HFF-Myc (cell line): ENCODE results near the gene ELMO1.

ENCODE experiments used
- DNase-seq: peaks from one replicate; pipeline ENCODE4 v3.0.0-alpha.2; 2011; ENCODE audit warnings: low read depth; ENCODE audit errors: extremely low read depth
- H3K4me3 ChIP-seq: replicated peaks from 2 replicates; pipeline ENCODE4 v1.5.1; 2011; ENCODE audit warnings: low read depth, mild to moderate bottlenecking, control low read depth, low read length
- CTCF ChIP-seq: IDR thresholded peaks from 2 replicates; pipeline ENCODE4 v1.5.1; 2012; ENCODE audit warnings: mild to moderate bottlenecking, low read depth, low read length, control low read depth; ENCODE audit errors: missing control alignments

Gene ELMO1

GRCh38 chr7:37318541-37318940 lies 130.1 kb downstream of the ELMO1 start:
- no peak for DNase-seq
- TF ChIP-seq CTCF, result no peak

DNA sequence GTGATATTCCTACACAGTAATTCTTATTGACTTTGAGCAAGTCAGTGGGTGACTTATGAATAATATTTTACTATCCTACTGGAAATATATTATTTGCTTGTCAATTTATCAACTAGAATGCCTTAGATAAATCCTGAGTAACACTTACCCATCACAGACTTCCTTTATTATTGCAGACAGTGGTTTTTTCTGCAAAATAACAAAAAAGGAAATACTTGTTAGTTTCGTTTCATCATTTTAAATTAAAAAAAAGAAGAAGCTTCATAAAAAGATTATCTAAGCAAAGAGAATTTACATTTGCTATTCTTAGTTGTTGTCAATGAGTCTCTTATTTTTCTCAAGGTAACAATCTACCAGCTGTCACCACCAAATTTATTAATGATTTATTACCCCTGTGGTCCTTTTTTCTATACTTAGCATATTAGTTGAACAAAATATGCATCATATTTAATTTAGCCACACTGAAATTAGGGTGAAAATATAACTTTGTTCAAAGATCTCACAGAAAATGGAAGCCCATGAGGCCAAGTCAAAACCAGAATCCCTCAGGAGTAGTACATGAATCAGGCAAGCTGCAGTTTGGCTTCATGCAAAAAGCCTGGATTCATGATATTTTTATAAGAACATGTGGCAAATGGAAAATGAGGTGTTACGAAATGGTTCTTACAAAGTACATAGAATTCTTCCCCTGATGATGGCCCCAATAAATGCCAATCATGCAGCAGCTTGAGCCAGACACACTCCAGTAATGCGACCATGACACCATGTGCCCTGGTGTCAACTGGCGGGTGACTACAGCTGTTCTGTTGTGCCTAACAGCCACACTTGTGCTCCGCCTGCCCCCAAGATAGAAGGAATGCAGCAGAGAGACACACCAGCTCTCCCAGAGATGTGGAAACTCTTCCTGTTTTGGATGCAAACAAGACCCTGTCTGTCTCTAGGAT lies 132.6 kb downstream of the ELMO1 start:
- TF ChIP-seq CTCF, result no peak
- DNase-seq, result no peak
- H3K4me3 ChIP-seq, result no peak overlapping the region

More at GRCh38 chr7:37318541-37318940, 130.1 kb downstream of the ELMO1 start:
- H3K4me3 ChIP-seq, result no peak overlapping the region

DNA sequence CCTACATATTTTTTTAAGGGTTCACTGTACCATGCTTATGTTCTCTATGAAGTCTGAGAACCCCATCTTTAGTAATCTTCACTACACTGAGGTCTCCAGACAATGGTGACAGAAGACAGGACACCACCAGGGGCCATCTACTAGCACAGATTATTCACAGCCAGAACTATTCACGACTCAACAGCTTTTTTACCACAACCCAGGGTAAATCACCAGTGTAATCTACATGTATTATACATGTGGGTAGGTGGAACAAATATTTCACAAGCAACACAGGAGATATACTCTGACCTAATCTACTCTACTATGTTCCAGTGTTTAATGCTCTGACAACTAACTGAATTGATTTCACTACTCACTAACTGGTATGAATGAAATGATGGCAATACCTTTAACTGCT lies 136.1 kb downstream of the ELMO1 start:
- no peak overlapping the region for H3K4me3 ChIP-seq
- no peak for DNase-seq
- TF ChIP-seq CTCF, result no peak

- no peak for TF ChIP-seq CTCF
- DNase-seq, result no peak
- H3K4me3 ChIP-seq, result no peak overlapping the region
Measured at GRCh38 chr7:37311355-37311754, 137.3 kb downstream of the ELMO1 start.

DNA sequence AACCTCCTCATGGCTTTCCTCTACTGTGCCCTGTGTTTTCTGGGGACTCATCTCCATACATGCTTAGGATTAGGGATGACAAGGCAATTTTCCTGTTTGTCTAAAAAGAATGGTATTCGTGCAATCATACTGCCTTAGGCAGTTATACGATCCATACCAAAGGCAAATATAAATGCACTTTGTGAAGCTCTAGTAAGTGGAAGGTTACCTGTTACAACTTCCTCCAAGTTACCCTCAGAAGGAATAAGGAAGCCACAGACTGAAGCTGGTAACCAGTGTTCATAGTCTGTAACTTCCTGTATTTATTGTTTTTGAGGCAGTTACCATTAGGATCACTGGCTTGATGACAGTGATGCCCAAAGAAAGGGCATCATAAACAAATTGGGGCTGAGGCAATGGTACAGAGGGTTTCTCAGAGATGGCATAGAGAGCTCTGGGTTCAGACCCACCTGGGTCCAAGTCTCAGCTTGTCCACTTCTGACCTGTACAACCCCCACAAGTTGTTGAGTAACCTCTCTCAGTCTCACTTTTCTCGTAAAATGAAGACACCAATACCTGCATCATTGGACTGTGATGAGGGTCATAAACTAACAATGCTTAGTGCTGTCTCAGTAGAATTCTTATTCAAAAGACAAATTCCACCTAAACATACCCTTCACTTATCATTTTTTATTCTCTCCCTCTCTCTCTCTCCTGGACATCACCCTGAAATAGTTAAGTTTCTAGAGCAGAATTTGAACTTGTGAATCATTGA lies 138.2 kb downstream of the ELMO1 start:
- no peak for DNase-seq
- H3K4me3 ChIP-seq, result no peak overlapping the region
- TF ChIP-seq CTCF, result no peak

- H3K4me3 ChIP-seq, result no peak overlapping the region
- no peak for TF ChIP-seq CTCF
- no peak for DNase-seq
Measured at GRCh38 chr7:37309493-37309892, 139.2 kb downstream of the ELMO1 start.
